A673 (cell line): Measurements from ENCODE around the gene ARHGEF4.

Experiments
- EZH2 ChIP-seq: fragments of 200-600 bp; sonication (generic); IDR thresholded peaks from 2 replicates; pipeline ENCODE4 v1.6.1; 2017; ENCODE audit warnings: borderline replicate concordance, low read depth, mild to moderate bottlenecking, mixed read lengths, antibody characterized with exemption, low read length; ENCODE audit not compliant: poor library complexity, severe bottlenecking
- TF ChIP-seq, protein P1 (sequence below): fragments of 300-800, 200-600 bp; sonication (generic); conservative IDR thresholded peaks from 2 replicates; pipeline ENCODE4 v1.5.1; 2017; ENCODE audit warnings: low read depth, mild to moderate bottlenecking, antibody characterized with exemption, low read length, moderate library complexity, mixed read lengths

DNA sequence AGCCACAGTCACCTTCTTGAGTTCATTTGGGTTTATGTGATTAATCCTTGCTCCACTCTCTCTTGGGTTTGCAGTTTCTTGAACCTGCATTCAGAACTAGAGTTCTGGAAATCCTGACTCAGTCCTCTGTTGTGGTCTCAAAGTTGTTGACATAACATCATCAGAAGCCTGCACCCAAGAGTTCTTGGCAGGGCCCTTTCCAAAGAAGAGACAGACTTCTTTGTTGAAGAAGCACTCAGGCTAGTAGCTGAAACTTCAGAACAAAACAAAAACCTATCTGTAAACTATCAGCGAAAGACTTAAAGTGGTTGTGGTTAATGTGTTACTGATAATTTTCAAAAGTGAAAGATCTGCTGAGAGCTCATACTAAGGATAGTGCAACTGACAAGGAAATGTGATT lies 135.7 kb downstream of the ARHGEF4 start:
- TF ChIP-seq, protein P1, sequence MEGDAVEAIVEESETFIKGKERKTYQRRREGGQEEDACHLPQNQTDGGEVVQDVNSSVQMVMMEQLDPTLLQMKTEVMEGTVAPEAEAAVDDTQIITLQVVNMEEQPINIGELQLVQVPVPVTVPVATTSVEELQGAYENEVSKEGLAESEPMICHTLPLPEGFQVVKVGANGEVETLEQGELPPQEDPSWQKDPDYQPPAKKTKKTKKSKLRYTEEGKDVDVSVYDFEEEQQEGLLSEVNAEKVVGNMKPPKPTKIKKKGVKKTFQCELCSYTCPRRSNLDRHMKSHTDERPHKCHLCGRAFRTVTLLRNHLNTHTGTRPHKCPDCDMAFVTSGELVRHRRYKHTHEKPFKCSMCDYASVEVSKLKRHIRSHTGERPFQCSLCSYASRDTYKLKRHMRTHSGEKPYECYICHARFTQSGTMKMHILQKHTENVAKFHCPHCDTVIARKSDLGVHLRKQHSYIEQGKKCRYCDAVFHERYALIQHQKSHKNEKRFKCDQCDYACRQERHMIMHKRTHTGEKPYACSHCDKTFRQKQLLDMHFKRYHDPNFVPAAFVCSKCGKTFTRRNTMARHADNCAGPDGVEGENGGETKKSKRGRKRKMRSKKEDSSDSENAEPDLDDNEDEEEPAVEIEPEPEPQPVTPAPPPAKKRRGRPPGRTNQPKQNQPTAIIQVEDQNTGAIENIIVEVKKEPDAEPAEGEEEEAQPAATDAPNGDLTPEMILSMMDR: no peak
- TF ChIP-seq EZH2: no peak
